Ishikawa (cell line): ENCODE data around the gene PER3.

Source experiments
- CEBPB ChIP-seq: IDR thresholded peaks from 2 replicates; pipeline ENCODE4 v1.6.1; 2012
- CREB1 ChIP-seq: IDR thresholded peaks from 2 replicates; pipeline ENCODE4 v1.6.1; 2012; ENCODE audit warnings: low read depth
- EGR1 ChIP-seq: IDR thresholded peaks from 2 replicates; pipeline ENCODE4 v1.6.1; 2012
- EP300 ChIP-seq: IDR thresholded peaks from 2 replicates; pipeline ENCODE4 v1.6.1; 2012; ENCODE audit warnings: borderline replicate concordance
- FOXM1 ChIP-seq: IDR thresholded peaks from 2 replicates; pipeline ENCODE4 v1.6.1; 2012; ENCODE audit warnings: low read depth, borderline replicate concordance
- MAX ChIP-seq: IDR thresholded peaks from 2 replicates; pipeline ENCODE4 v1.6.1; 2012
- NFIC ChIP-seq: IDR thresholded peaks from 2 replicates; pipeline ENCODE4 v1.6.1; 2012
- RAD21 ChIP-seq: IDR thresholded peaks from 2 replicates; pipeline ENCODE4 v1.6.1; 2012; ENCODE audit warnings: low read depth
- TAF1 ChIP-seq: IDR thresholded peaks from 2 replicates; pipeline ENCODE4 v1.6.1; 2012; ENCODE audit warnings: low read depth, mild to moderate bottlenecking
- USF1 ChIP-seq: IDR thresholded peaks from 2 replicates; pipeline ENCODE4 v1.6.1; 2012
- YY1 ChIP-seq: IDR thresholded peaks from 2 replicates; pipeline ENCODE4 v1.6.1; 2012; ENCODE audit warnings: low read depth
- ZBTB7A ChIP-seq: IDR thresholded peaks from 2 replicates; pipeline ENCODE4 v1.6.1; 2012; ENCODE audit warnings: low read depth
- TF ChIP-seq, protein P1 (sequence below): IDR thresholded peaks from 2 replicates; pipeline ENCODE4 v1.6.1; 2012; ENCODE audit warnings: low read depth, mild to moderate bottlenecking

- TF ChIP-seq RAD21, result no peak
- TF ChIP-seq YY1, result no peak
- no peak for TF ChIP-seq TAF1
- TF ChIP-seq EP300, result no peak
- no peak for TF ChIP-seq FOXM1
- no peak for TF ChIP-seq CEBPB
- TF ChIP-seq EGR1, result no peak
- no peak for TF ChIP-seq ZBTB7A
- TF ChIP-seq, protein P1, sequence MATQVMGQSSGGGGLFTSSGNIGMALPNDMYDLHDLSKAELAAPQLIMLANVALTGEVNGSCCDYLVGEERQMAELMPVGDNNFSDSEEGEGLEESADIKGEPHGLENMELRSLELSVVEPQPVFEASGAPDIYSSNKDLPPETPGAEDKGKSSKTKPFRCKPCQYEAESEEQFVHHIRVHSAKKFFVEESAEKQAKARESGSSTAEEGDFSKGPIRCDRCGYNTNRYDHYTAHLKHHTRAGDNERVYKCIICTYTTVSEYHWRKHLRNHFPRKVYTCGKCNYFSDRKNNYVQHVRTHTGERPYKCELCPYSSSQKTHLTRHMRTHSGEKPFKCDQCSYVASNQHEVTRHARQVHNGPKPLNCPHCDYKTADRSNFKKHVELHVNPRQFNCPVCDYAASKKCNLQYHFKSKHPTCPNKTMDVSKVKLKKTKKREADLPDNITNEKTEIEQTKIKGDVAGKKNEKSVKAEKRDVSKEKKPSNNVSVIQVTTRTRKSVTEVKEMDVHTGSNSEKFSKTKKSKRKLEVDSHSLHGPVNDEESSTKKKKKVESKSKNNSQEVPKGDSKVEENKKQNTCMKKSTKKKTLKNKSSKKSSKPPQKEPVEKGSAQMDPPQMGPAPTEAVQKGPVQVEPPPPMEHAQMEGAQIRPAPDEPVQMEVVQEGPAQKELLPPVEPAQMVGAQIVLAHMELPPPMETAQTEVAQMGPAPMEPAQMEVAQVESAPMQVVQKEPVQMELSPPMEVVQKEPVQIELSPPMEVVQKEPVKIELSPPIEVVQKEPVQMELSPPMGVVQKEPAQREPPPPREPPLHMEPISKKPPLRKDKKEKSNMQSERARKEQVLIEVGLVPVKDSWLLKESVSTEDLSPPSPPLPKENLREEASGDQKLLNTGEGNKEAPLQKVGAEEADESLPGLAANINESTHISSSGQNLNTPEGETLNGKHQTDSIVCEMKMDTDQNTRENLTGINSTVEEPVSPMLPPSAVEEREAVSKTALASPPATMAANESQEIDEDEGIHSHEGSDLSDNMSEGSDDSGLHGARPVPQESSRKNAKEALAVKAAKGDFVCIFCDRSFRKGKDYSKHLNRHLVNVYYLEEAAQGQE, result no peak
- no peak for TF ChIP-seq NFIC
- no peak for TF ChIP-seq MAX
- TF ChIP-seq CREB1, result no peak
- no peak for TF ChIP-seq USF1
Observed at GRCh38 chr1:7781501-7781900, 2.6 kb upstream of the PER3 start.
